CD8-positive, alpha-beta memory T cell (primary cell): ENCODE data around the gene SDE2. TPM values are rescaled to one million over a fixed set of nuclear protein-coding genes. Genes with fewer than 3 reads are reported as not detected.

Experiments
- CTCF ChIA-PET: fragments of 350-600 bp; sonication (Branson Sonifier 250); formaldehyde crosslinking; loops from one replicate; lab custom pipeline; 2021; ENCODE audit warnings: antibody characterized with exemption; lab: Charles Lee
- POLR2A ChIA-PET: fragments of 350-600 bp; sonication (Branson Sonifier 250); formaldehyde crosslinking; loops from one replicate; lab custom pipeline; 2021; ENCODE audit warnings: antibody characterized with exemption; lab: Charles Lee
- DNase-seq, 5 donors: peaks; one replicate each; pipeline versions ENCODE4 v3.0.0 to v3.0.0-alpha.2; 2020 to 2022; ENCODE audit warnings: mixed read lengths in 1 of 5
- H3K27ac ChIP-seq: one replicate; pipeline ENCODE4 v1.7.0; 2013; ENCODE audit warnings: low read depth, mild to moderate bottlenecking, low read length, moderate library complexity
- H3K27me3 ChIP-seq: 2 replicates; pipeline ENCODE4 v1.7.0; 2013; ENCODE audit warnings: low read length, mild to moderate bottlenecking; ENCODE audit not compliant: insufficient read depth, poor library complexity, severe bottlenecking
- H3K36me3 ChIP-seq: 2 replicates; pipeline ENCODE4 v1.7.0; 2013; ENCODE audit warnings: mild to moderate bottlenecking, low read length, moderate library complexity; ENCODE audit not compliant: insufficient read depth
- H3K4me1 ChIP-seq: 2 replicates; pipeline ENCODE4 v1.7.0; 2013; ENCODE audit warnings: mild to moderate bottlenecking, low read length, moderate library complexity; ENCODE audit not compliant: insufficient read depth
- H3K4me3 ChIP-seq: 2 replicates; pipeline ENCODE4 v1.7.0; 2013; ENCODE audit warnings: mild to moderate bottlenecking, low read length
- H3K9me3 ChIP-seq: 2 replicates; pipeline ENCODE4 v1.7.0; 2013; ENCODE audit warnings: mild to moderate bottlenecking, low read length
- H3K27ac Mint-ChIP-seq, 8 donors: one replicate each; pipeline ENCODE4 v1.8.0; 2020 to 2021; ENCODE audit warnings: mixed read lengths in 8 of 8, mild to moderate bottlenecking in 6 of 8, inconsistent platforms in 3 of 8, moderate library complexity in 3 of 8
- H3K27me3 Mint-ChIP-seq, 2 donors: one replicate each; pipeline ENCODE4 v1.8.0; 2020 to 2021; ENCODE audit warnings: mixed read lengths in 2 of 2, mild to moderate bottlenecking in 1 of 2, moderate library complexity in 1 of 2
- H3K36me3 Mint-ChIP-seq, 3 donors: one replicate each; pipeline ENCODE4 v1.8.0; 2020 to 2021; ENCODE audit warnings: mixed read lengths in 3 of 3, inconsistent platforms in 1 of 3, mild to moderate bottlenecking in 1 of 3
- H3K4me1 Mint-ChIP-seq, 3 donors: one replicate each; pipeline ENCODE4 v1.8.0; 2020 to 2021; ENCODE audit warnings: mixed read lengths in 3 of 3, inconsistent platforms in 1 of 3, mild to moderate bottlenecking in 1 of 3
- H3K4me3 Mint-ChIP-seq, 7 donors: one replicate each; pipeline ENCODE4 v1.8.0; 2020 to 2021; ENCODE audit warnings: mixed read lengths in 7 of 7, mild to moderate bottlenecking in 6 of 7, moderate library complexity in 4 of 7, inconsistent platforms in 2 of 7
- H3K9me3 Mint-ChIP-seq, 5 donors: one replicate each; pipeline ENCODE4 v1.8.0; 2020 to 2022; ENCODE audit warnings: mixed read lengths in 5 of 5, mild to moderate bottlenecking in 3 of 5, moderate library complexity in 2 of 5, inconsistent platforms in 1 of 5
- polyA plus RNA-seq: library from polyadenylated mRNA; unstranded; fragments of 300-500 nt; fragmentation: Illumina TruSeq; gene quantifications from one replicate; pipeline ENCODE4 v1.2.3, GENCODE V29; 2021
- total RNA-seq, 2 experiments: library from RNA; stranded (reverse); gene quantifications; one replicate each; pipeline ENCODE4 v1.2.3, GENCODE V29; 2021

Gene SDE2
- 10 to 100 TPM; 23.4 to 23.6 TPM for total RNA-seq
- 8.4 TPM for polyA plus RNA-seq

- H3K36me3 Mint-ChIP-seq = peaks cover 2 to 37% (median 11%) of the 10 kb centered on the region in 3 donors
- H3K4me1 Mint-ChIP-seq = peaks cover 55 to 87% (median 81%) of the 10 kb centered on the region in 3 donors
- H3K4me1 ChIP-seq = peaks cover 81% of the 10 kb centered on the region
- peak within 1 kb of the TSS; percentile 79 for H3K4me3 ChIP-seq
- H3K27me3 ChIP-seq = no peaks in the 10 kb centered on the region
- no peaks in the 10 kb centered on the region for H3K9me3 Mint-ChIP-seq
- H3K27me3 Mint-ChIP-seq = peaks cover 0 to 1% of the 10 kb centered on the region in 2 donors
- no peaks in the 10 kb centered on the region for H3K9me3 ChIP-seq
- H3K36me3 ChIP-seq = peaks cover 11% of the 10 kb centered on the region
- H3K27ac Mint-ChIP-seq = peak within 1 kb of the TSS; percentile 96 to 100 (median 100)
- POLR2A ChIA-PET = interaction anchor here (0.5 to 1.9 kb wide), 25 partner anchors 9 to 571 kb away, joined by 3 to 171 read pairs (median 5); partner anchors contain the start of genes H3-3A, LBR, PYCR2 and SRP9
- CTCF ChIA-PET = interaction anchor here (1.0 to 3.5 kb wide), 6 partner anchors 8 to 221 kb away, joined by 3 to 33 read pairs (median 4); partner anchors contain the start of genes H3-3A and SRP9
- peak within 1 kb of the TSS; percentile 99 for H3K27ac ChIP-seq
- H3K4me3 Mint-ChIP-seq = peak within 1 kb of the TSS; percentile 98 to 100 (median 100)
- peak; percentile 99 to 100 (median 100) for DNase-seq
Observed at GRCh38 chr1:225999227-225999911, at the start of gene SDE2. Gene SDE2 (minus strand): TSS chr1:225999343. CDS start chr1:225999312, 31 bp downstream.

DNA sequence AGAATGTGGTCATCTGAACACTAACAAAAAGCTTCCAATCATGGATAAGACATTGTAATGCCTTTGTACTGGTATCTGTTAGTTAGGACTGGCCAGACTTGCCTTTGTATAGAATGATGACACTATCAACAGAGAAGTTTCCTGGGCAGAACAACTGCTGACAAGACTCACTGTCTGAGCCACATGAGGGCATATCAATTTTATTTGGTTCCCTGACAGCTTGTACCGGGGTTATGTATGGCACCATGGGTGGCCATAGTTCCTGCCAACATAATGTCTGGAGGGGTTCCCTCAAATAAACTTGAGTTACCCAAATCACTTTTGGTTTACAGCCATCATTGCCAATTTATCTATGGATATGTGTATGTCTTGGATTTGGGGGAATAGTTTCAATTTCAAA, 49.7 kb upstream of the SDE2 start:
- POLR2A ChIA-PET = no interaction called here

GRCh38 chr1:226047495-226047894, 48.4 kb upstream of the SDE2 start:
- no peaks in the 10 kb centered on the region for H3K9me3 Mint-ChIP-seq

More for the DNA sequence above, 49.7 kb upstream of the SDE2 start:
- CTCF ChIA-PET = interaction anchor here (0.8 kb wide), 1 partner anchor 61 kb away, joined by 3 read pairs; no protein-coding TSS in a partner anchor
- no peak overlapping the region for H3K4me3 ChIP-seq
- Mint-ChIP-seq H3K4me1 (no peaks in the 10 kb centered on the region), H3K27me3 (peaks cover 0 to 5% of the 10 kb centered on the region in 2 donors), H3K4me3 (no peak overlapping the region), H3K9me3 (no peaks in the 10 kb centered on the region), H3K36me3 (peaks cover 6 to 13% (median 6%) of the 10 kb centered on the region in 3 donors), H3K27ac (no peak overlapping the region)
- H3K4me1 ChIP-seq = no peaks in the 10 kb centered on the region
- no peaks in the 10 kb centered on the region for H3K36me3 ChIP-seq
- no peaks in the 10 kb centered on the region for H3K27me3 ChIP-seq
- no peak overlapping the region for H3K27ac ChIP-seq
- DNase-seq = no peak
- H3K9me3 ChIP-seq = no peaks in the 10 kb centered on the region

GRCh38 chr1:226046240-226046639, 47.1 kb upstream of the SDE2 start:
- H3K4me1 Mint-ChIP-seq = peaks cover 0 to 2% (median 0%) of the 10 kb centered on the region in 3 donors
- ChIA-PET CTCF (no interaction called here), POLR2A (no interaction called here)
- H3K27ac Mint-ChIP-seq = peak overlapping the region in 1 of 8 donors; percentile 1
- Histone ChIP-seq H3K9me3 (no peaks in the 10 kb centered on the region), H3K27me3 (no peaks in the 10 kb centered on the region), H3K4me3 (no peak overlapping the region), H3K27ac (no peak overlapping the region), H3K36me3 (no peaks in the 10 kb centered on the region), H3K4me1 (no peaks in the 10 kb centered on the region)
- no peak for DNase-seq
- H3K9me3 Mint-ChIP-seq = no peaks in the 10 kb centered on the region
- H3K27me3 Mint-ChIP-seq = peaks cover 0 to 5% of the 10 kb centered on the region in 2 donors
- no peak overlapping the region for H3K4me3 Mint-ChIP-seq
- peaks cover 6 to 10% (median 7%) of the 10 kb centered on the region in 3 donors for H3K36me3 Mint-ChIP-seq

More at GRCh38 chr1:226047495-226047894, 48.4 kb upstream of the SDE2 start:
- Histone ChIP-seq H3K9me3 (no peaks in the 10 kb centered on the region), H3K36me3 (no peaks in the 10 kb centered on the region), H3K4me3 (no peak overlapping the region), H3K4me1 (no peaks in the 10 kb centered on the region), H3K27ac (no peak overlapping the region), H3K27me3 (no peaks in the 10 kb centered on the region)
- Mint-ChIP-seq H3K27ac (no peak overlapping the region), H3K36me3 (peaks cover 6 to 10% (median 6%) of the 10 kb centered on the region in 3 donors), H3K4me1 (peaks cover 0 to 2% (median 0%) of the 10 kb centered on the region in 3 donors), H3K27me3 (peaks cover 0 to 5% of the 10 kb centered on the region in 2 donors), H3K4me3 (no peak overlapping the region)
- no peak for DNase-seq
- CTCF ChIA-PET = no interaction called here
- POLR2A ChIA-PET = no interaction called here

DNA sequence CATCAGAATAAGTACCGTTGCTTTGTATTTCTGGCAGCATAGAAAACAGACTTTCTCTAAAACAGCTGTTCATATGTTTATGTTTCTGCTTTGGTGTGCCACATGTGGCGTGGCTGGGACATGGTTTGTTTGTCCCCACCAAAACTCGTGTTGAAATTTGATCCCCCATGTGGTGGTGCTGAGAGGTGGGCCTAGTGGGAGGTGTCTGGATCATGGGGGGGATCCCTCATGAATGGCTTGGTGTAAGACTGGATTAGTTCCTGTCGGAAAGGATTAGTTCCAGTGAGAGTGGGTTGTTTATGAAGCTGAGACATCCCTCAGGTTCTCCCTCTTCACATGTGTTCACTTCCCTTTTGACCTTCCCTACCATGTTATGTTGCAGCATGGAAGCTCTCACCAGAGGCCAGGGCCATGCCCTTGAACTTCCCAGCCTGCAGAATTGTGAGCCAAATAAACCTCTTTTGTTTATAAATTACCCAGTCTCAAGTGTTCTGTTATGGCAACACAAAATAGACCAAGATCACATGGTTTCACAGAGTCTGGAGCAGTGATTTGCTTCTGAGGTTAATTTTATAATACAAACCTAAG, 45.5 kb upstream of the SDE2 start:
- Mint-ChIP-seq H3K9me3 (no peaks in the 10 kb centered on the region), H3K27me3 (peaks cover 0 to 5% of the 10 kb centered on the region in 2 donors), H3K36me3 (peaks cover 0 to 10% (median 7%) of the 10 kb centered on the region in 3 donors), H3K4me1 (peaks cover 0 to 2% (median 0%) of the 10 kb centered on the region in 3 donors), H3K27ac (no peak overlapping the region), H3K4me3 (no peak overlapping the region)
- Histone ChIP-seq H3K27ac (no peak overlapping the region), H3K9me3 (no peaks in the 10 kb centered on the region), H3K36me3 (no peaks in the 10 kb centered on the region), H3K4me1 (no peaks in the 10 kb centered on the region), H3K27me3 (no peaks in the 10 kb centered on the region), H3K4me3 (no peak overlapping the region)
- POLR2A ChIA-PET = no interaction called here
- no peak for DNase-seq
- CTCF ChIA-PET = no interaction called here

GRCh38 chr1:226041419-226041818, 42.3 kb upstream of the SDE2 start:
- ChIA-PET POLR2A (interaction anchor here (1.0 kb wide), 1 partner anchor 42 kb away, joined by 3 read pairs; no protein-coding TSS in a partner anchor), CTCF (no interaction called here)
- H3K27me3 ChIP-seq = no peaks in the 10 kb centered on the region
- H3K36me3 ChIP-seq = no peaks in the 10 kb centered on the region
- peaks cover 0 to 2% (median 0%) of the 10 kb centered on the region in 3 donors for H3K4me1 Mint-ChIP-seq
- peaks cover 0 to 10% (median 5%) of the 10 kb centered on the region in 3 donors for H3K36me3 Mint-ChIP-seq
- no peaks in the 10 kb centered on the region for H3K9me3 ChIP-seq
- no peak overlapping the region for H3K27ac ChIP-seq
- H3K4me3 ChIP-seq = no peak overlapping the region
- H3K27me3 Mint-ChIP-seq = peaks cover 0 to 14% of the 10 kb centered on the region in 2 donors
- H3K9me3 Mint-ChIP-seq = no peaks in the 10 kb centered on the region
- H3K4me1 ChIP-seq = no peaks in the 10 kb centered on the region
- no peak overlapping the region for H3K27ac Mint-ChIP-seq
- no peak overlapping the region for H3K4me3 Mint-ChIP-seq
- DNase-seq = no peak

- Mint-ChIP-seq H3K4me3 (no peak overlapping the region), H3K27ac (no peak overlapping the region), H3K27me3 (peaks cover 0 to 10% of the 10 kb centered on the region in 2 donors), H3K36me3 (peaks cover 0 to 4% (median 2%) of the 10 kb centered on the region in 3 donors), H3K4me1 (peaks cover 0 to 2% (median 0%) of the 10 kb centered on the region in 3 donors), H3K9me3 (no peaks in the 10 kb centered on the region)
- Histone ChIP-seq H3K9me3 (no peaks in the 10 kb centered on the region), H3K4me1 (no peaks in the 10 kb centered on the region), H3K27me3 (no peaks in the 10 kb centered on the region), H3K27ac (no peak overlapping the region), H3K36me3 (no peaks in the 10 kb centered on the region), H3K4me3 (no peak overlapping the region)
- POLR2A ChIA-PET = no interaction called here
- no peak for DNase-seq
- CTCF ChIA-PET = no interaction called here
Observed at GRCh38 chr1:226038661-226039060, 39.5 kb upstream of the SDE2 start.

- H3K4me3 Mint-ChIP-seq = no peak overlapping the region
- DNase-seq = no peak
- CTCF ChIA-PET = no interaction called here
- H3K9me3 ChIP-seq = no peaks in the 10 kb centered on the region
- H3K27me3 Mint-ChIP-seq = peaks cover 4 to 10% of the 10 kb centered on the region in 2 donors
- H3K9me3 Mint-ChIP-seq = no peaks in the 10 kb centered on the region
- H3K27me3 ChIP-seq = no peaks in the 10 kb centered on the region
- POLR2A ChIA-PET = no interaction called here
- no peak overlapping the region for H3K27ac ChIP-seq
- no peak overlapping the region for H3K4me3 ChIP-seq
- no peaks in the 10 kb centered on the region for H3K4me1 ChIP-seq
- H3K4me1 Mint-ChIP-seq = no peaks in the 10 kb centered on the region
- H3K27ac Mint-ChIP-seq = no peak overlapping the region
- H3K36me3 ChIP-seq = no peaks in the 10 kb centered on the region
- H3K36me3 Mint-ChIP-seq = no peaks in the 10 kb centered on the region
Observed at GRCh38 chr1:226035915-226036314, 36.8 kb upstream of the SDE2 start.
